Measurements from ENCODE around the gene AURKA.
A peak's percentile ranks its signal among the peaks of the same experiment; 100 is the strongest.
"Not testable (repeated sequence)": the region's sequence is repeated elsewhere in the genome, so short reads cannot be mapped to it uniquely, and the experiment has no call there.

The AURKA gene

DNA sequence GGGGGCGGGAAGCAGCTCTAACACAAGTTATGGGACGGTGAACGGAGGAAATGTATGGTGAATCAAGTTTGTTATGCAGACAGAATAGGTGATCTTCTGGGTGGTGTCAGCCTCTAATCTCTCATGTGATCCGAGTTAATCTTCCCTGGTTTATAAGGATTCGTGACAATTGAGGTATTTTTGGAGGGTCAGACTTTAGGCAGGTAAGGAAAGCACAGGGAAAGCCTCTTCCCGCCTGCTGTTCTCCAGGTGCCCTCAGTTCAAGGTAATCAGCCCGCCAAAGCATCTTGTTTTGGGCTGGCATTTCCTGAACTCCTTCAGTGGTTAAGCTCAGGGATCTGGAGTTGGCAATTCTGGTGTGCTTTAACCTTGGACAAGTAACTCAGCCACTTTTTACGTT lies 1.6 kb upstream of the AURKA start:
- Histone ChIP-seq H3K36me3 (ENCODE audit: insufficient read depth) (peaks cover 17% of the 10 kb centered on the region; the same call in 1 of the 2 replicates), H4K20me1 (ENCODE audit: insufficient read depth) (no peaks in the 10 kb centered on the region), H3K4me3 (IDR thresholded peaks at IDR 0.05; ENCODE audit: insufficient read depth, low read depth, low read length) (no peak overlapping the region), H3K4me2 (peak overlapping the region; percentile 95), H2AFZ (ENCODE audit: low read depth) (no peak overlapping the region), H3K9ac (no peak overlapping the region; the same call in 1 of the 2 replicates), H3K4me1 (ENCODE audit: low read depth, poor library complexity, severe bottlenecking) (peaks cover 22% of the 10 kb centered on the region), H3K27me3 (ENCODE audit: insufficient read depth, low read depth) (no peaks in the 10 kb centered on the region), H3K79me2 (ENCODE audit: insufficient read depth, low read depth) (peaks cover 64% of the 10 kb centered on the region), H3K27ac (0 out of 2 replicates have a peak overlapping the region, but pooled peaks have one; percentile 86)
- TF ChIP-seq, protein P1, sequence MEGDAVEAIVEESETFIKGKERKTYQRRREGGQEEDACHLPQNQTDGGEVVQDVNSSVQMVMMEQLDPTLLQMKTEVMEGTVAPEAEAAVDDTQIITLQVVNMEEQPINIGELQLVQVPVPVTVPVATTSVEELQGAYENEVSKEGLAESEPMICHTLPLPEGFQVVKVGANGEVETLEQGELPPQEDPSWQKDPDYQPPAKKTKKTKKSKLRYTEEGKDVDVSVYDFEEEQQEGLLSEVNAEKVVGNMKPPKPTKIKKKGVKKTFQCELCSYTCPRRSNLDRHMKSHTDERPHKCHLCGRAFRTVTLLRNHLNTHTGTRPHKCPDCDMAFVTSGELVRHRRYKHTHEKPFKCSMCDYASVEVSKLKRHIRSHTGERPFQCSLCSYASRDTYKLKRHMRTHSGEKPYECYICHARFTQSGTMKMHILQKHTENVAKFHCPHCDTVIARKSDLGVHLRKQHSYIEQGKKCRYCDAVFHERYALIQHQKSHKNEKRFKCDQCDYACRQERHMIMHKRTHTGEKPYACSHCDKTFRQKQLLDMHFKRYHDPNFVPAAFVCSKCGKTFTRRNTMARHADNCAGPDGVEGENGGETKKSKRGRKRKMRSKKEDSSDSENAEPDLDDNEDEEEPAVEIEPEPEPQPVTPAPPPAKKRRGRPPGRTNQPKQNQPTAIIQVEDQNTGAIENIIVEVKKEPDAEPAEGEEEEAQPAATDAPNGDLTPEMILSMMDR (conservative IDR thresholded peaks at IDR 0.05; ENCODE audit: low read depth, low read length), result no peak

DNA sequence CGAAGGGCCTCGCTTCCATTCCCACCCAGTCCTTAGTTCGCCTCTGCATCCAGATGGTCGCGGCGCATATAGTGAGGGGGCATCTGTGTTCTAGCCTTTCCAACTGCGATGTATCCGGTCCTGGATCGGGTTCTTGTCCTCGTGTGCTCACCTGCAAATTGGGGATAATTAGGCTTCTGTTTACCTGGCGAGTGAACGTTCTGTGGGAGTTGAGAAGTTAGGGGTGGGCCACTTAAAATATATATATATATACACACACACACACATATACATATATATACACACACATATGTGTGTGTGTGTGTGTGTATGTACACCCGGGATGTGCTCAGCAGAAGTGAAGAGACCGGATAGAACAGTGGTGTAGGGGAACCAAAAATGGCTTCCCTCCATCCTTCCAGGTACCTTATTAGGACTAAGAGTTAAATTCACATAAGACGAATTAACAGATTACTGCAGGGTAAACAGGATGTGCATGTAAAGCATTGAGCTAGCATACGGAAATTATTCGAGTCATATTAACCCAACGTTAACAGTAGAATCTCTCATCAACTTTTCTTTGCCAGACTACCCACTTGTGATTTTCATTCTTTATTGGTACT lies 967 bp upstream of the AURKA start:
- peak overlapping the region; percentile 87 for H3K9ac ChIP-seq
- peak overlapping the region; percentile 86 for H3K27ac ChIP-seq
- H3K27me3 ChIP-seq (ENCODE audit: insufficient read depth, low read depth), result no peaks in the 10 kb centered on the region
- peaks cover 22% of the 10 kb centered on the region for H3K4me1 ChIP-seq (ENCODE audit: low read depth, poor library complexity, severe bottlenecking)
- H3K36me3 ChIP-seq (ENCODE audit: insufficient read depth), result peaks cover 18% of the 10 kb centered on the region; the same call in 1 of the 2 replicates
- no peak overlapping the region for H3K4me3 ChIP-seq (IDR thresholded peaks at IDR 0.05; ENCODE audit: insufficient read depth, low read depth, low read length)
- peaks cover 65% of the 10 kb centered on the region for H3K79me2 ChIP-seq (ENCODE audit: insufficient read depth, low read depth)
- H2AFZ ChIP-seq (ENCODE audit: low read depth), result peak overlapping the region; percentile 45
- H4K20me1 ChIP-seq (ENCODE audit: insufficient read depth), result no peaks in the 10 kb centered on the region
- H3K4me2 ChIP-seq, result peak overlapping the region; percentile 95
- TF ChIP-seq, protein P1 (conservative IDR thresholded peaks at IDR 0.05; ENCODE audit: low read depth, low read length), result no peak

DNA sequence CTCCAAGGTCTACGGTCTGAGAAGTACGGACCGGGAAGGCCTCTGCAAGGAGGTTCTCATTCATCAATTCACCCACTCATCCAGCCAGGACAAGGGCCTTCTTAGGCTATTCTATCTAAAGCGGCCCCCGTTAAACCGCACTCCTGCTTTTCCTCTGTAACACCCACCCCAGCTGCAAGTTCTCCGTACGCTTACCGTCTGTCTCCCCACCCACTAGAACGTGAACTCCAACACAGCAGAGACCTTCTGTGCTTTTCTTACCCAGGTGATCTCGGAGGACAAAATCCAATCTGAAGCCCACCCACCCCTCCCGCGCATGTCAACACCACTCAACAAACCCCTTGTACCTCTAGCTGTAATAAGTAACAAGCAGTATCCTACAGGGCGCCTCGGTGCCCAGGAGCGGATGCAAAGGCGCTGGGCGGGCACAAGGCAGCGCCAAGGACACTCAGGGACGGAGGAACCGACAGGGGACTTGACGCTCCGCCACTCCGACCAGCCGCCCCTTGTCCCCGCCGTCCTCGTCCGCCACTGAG lies 351 bp downstream of the AURKA start:
- Histone ChIP-seq H3K36me3 (ENCODE audit: insufficient read depth) (peaks cover 14% of the 10 kb centered on the region; the same call in 1 of the 2 replicates), H3K9ac (peak overlapping the region; percentile 87), H4K20me1 (ENCODE audit: insufficient read depth) (no peaks in the 10 kb centered on the region), H3K4me2 (peak overlapping the region; percentile 88), H3K27me3 (ENCODE audit: insufficient read depth, low read depth) (no peaks in the 10 kb centered on the region), H3K4me1 (ENCODE audit: low read depth, poor library complexity, severe bottlenecking) (peaks cover 22% of the 10 kb centered on the region), H2AFZ (ENCODE audit: low read depth) (peak overlapping the region; percentile 45), H3K27ac (peak overlapping the region; percentile 86), H3K4me3 (IDR thresholded peaks at IDR 0.05; ENCODE audit: insufficient read depth, low read depth, low read length) (no peak overlapping the region), H3K79me2 (ENCODE audit: insufficient read depth, low read depth) (peaks cover 75% of the 10 kb centered on the region)
- TF ChIP-seq, protein P1 (conservative IDR thresholded peaks at IDR 0.05; ENCODE audit: low read depth, low read length), result no peak

DNA sequence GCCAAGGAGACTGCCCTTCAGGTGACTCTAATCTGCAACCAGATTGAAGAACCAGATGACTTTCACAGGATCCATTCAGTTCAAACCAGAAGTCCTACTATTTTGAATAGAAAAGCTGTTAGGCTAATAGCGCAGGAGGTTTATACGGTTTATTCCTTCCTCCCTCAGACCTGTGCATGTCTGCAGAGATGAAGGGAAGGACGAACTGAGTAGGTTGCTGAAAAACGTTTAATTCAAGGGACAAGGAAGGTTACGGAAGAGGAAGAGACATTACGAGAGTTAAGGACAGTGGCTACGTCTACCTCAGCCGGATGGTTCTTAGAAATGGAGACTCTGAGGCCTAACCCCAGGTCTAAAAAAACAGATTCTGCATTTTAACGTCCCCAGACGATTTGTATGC lies 978 bp downstream of the AURKA start:
- no peak overlapping the region for H3K4me3 ChIP-seq (IDR thresholded peaks at IDR 0.05; ENCODE audit: insufficient read depth, low read depth, low read length)
- peak overlapping the region; percentile 45; the same call in 1 of the 2 replicates for H2AFZ ChIP-seq (ENCODE audit: low read depth)
- TF ChIP-seq, protein P1 (conservative IDR thresholded peaks at IDR 0.05; ENCODE audit: low read depth, low read length), result no peak
- peaks cover 74% of the 10 kb centered on the region for H3K79me2 ChIP-seq (ENCODE audit: insufficient read depth, low read depth)
- H3K36me3 ChIP-seq (ENCODE audit: insufficient read depth), result peaks cover 14% of the 10 kb centered on the region; the same call in 1 of the 2 replicates
- no peaks in the 10 kb centered on the region for H3K27me3 ChIP-seq (ENCODE audit: insufficient read depth, low read depth)
- H3K27ac ChIP-seq, result peak overlapping the region; percentile 86; the same call in 1 of the 2 replicates
- peak overlapping the region; percentile 87; the same call in 1 of the 2 replicates for H3K9ac ChIP-seq
- H3K4me2 ChIP-seq, result peak overlapping the region; percentile 88
- H3K4me1 ChIP-seq (ENCODE audit: low read depth, poor library complexity, severe bottlenecking), result peaks cover 22% of the 10 kb centered on the region
- no peaks in the 10 kb centered on the region for H4K20me1 ChIP-seq (ENCODE audit: insufficient read depth)

DNA sequence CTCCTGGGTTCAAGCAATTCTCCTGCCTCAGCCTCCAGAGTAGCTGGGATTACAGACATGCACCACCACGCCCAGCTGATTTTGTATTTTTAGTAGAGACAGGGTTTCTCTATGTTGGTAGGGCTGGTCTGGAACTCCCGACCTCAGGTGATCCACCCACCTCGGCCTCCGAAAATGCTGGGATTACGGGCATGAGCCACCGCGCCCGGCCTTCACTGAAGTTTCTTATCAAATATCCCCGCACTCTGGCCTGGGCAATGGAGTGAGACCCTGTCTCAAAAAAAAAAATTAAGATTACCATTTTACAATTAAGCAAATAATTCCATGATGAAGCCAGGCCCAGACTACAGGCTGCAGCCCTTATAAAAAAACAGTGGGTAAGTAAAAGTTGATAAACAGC lies 1.6 kb downstream of the AURKA start:
- not testable (repeated sequence) for H3K27ac ChIP-seq; H3K4me3 ChIP-seq (IDR thresholded peaks at IDR 0.05; ENCODE audit: insufficient read depth, low read depth, low read length); H2AFZ ChIP-seq (ENCODE audit: low read depth); H4K20me1 ChIP-seq (ENCODE audit: insufficient read depth); H3K9ac ChIP-seq; H3K27me3 ChIP-seq (ENCODE audit: insufficient read depth, low read depth)
- H3K79me2 ChIP-seq (ENCODE audit: insufficient read depth, low read depth), result peaks cover 68% of the 10 kb centered on the region
- H3K4me2 ChIP-seq, result peak overlapping the region; percentile 88
- H3K4me1 ChIP-seq (ENCODE audit: low read depth, poor library complexity, severe bottlenecking), result peaks cover 22% of the 10 kb centered on the region
- H3K36me3 ChIP-seq (ENCODE audit: insufficient read depth), result peaks cover 10% of the 10 kb centered on the region; the same call in 1 of the 2 replicates

Data from KMS-11 (cell line).